Subcutaneous abdominal adipose tissue (tissue), 5 donors: ENCODE results near the gene CARS2.
"Not testable (repeated sequence)": the region's sequence is repeated elsewhere in the genome, so short reads cannot be mapped to it uniquely, and the experiment has no call there.

Experiments used
- H3K27ac ChIP-seq: one replicate; pipeline ENCODE4 v1.7.0; 2013; ENCODE audit warnings: low read depth, mild to moderate bottlenecking, inconsistent platforms, low read length, moderate library complexity
- H3K27me3 ChIP-seq, 5 donors: one replicate each; pipeline ENCODE4 v1.7.0; 2013; ENCODE audit warnings: low read length in 5 of 5, inconsistent platforms in 1 of 5; ENCODE audit not compliant: control insufficient read depth in 5 of 5, insufficient read depth in 4 of 5
- H3K36me3 ChIP-seq, 5 donors: one replicate each; pipeline ENCODE4 v1.7.0; 2013; ENCODE audit warnings: low read length in 5 of 5; ENCODE audit not compliant: control insufficient read depth in 5 of 5, insufficient read depth in 5 of 5
- H3K4me1 ChIP-seq, 5 donors: one replicate each; pipeline ENCODE4 v1.7.0; 2013; ENCODE audit warnings: low read length in 5 of 5, mild to moderate bottlenecking in 3 of 5, moderate library complexity in 1 of 5; ENCODE audit not compliant: control insufficient read depth in 5 of 5, insufficient read depth in 5 of 5
- H3K4me3 ChIP-seq, 5 donors: one replicate each; pipeline ENCODE4 v1.7.0; 2013; ENCODE audit warnings: low read length in 5 of 5, low read depth in 1 of 5
- H3K9ac ChIP-seq, 5 donors: one replicate each; pipeline ENCODE4 v1.7.0; 2013; ENCODE audit warnings: low read length in 5 of 5, mild to moderate bottlenecking in 4 of 5, moderate library complexity in 3 of 5
- H3K9me3 ChIP-seq, 5 donors: one replicate each; pipeline ENCODE4 v1.7.0; 2013; ENCODE audit warnings: low read length in 5 of 5; ENCODE audit not compliant: control insufficient read depth in 5 of 5
- donor health status: healthy.
- donor health status: healthy.
- donor health status: healthy.
- donor health status: healthy.
- donor health status: healthy.

CARS2 gene

GRCh38 chr13:110635405-110636002, 70.4 kb downstream of the CARS2 start:
- H3K27ac ChIP-seq, result no peak overlapping the region
- H3K27me3 ChIP-seq, result no peaks in the 10 kb centered on the region
- no peaks in the 10 kb centered on the region for H3K9me3 ChIP-seq
- H3K4me1 ChIP-seq, result peaks cover 0 to 19% (median 6%) of the 10 kb centered on the region in 5 donors
- H3K36me3 ChIP-seq, result peaks cover 0 to 74% (median 66%) of the 10 kb centered on the region in 5 donors
- no peak overlapping the region for H3K9ac ChIP-seq
- no peak overlapping the region for H3K4me3 ChIP-seq

- H3K36me3 ChIP-seq, result peaks cover 0 to 68% (median 62%) of the 10 kb centered on the region in 5 donors
- H3K4me1 ChIP-seq, result peaks cover 0 to 20% (median 6%) of the 10 kb centered on the region in 5 donors
- H3K27me3 ChIP-seq, result no peaks in the 10 kb centered on the region
- H3K9ac ChIP-seq, result no peak overlapping the region
- H3K9me3 ChIP-seq, result no peaks in the 10 kb centered on the region
- no peak overlapping the region for H3K4me3 ChIP-seq
- H3K27ac ChIP-seq, result no peak overlapping the region
These were observed 71.4 kb downstream of the CARS2 start for GRCh38 chr13:110634558-110634957.

GRCh38 chr13:110633776-110634175, 72.1 kb downstream of the CARS2 start:
- H3K4me3 ChIP-seq, result no peak overlapping the region
- H3K9me3 ChIP-seq, result no peaks in the 10 kb centered on the region
- peaks cover 0 to 62% (median 61%) of the 10 kb centered on the region in 5 donors for H3K36me3 ChIP-seq
- no peak overlapping the region for H3K27ac ChIP-seq
- H3K4me1 ChIP-seq, result peaks cover 0 to 20% (median 6%) of the 10 kb centered on the region in 5 donors
- no peak overlapping the region for H3K9ac ChIP-seq
- no peaks in the 10 kb centered on the region for H3K27me3 ChIP-seq

- H3K27ac ChIP-seq, H3K9me3 ChIP-seq, H3K27me3 ChIP-seq, H3K4me3 ChIP-seq, H3K9ac ChIP-seq: not testable (repeated sequence)
- H3K36me3 ChIP-seq, result peaks cover 0 to 62% (median 61%) of the 10 kb centered on the region in 5 donors
- peaks cover 0 to 20% (median 6%) of the 10 kb centered on the region in 5 donors for H3K4me1 ChIP-seq
These were observed 73.7 kb downstream of the CARS2 start for GRCh38 chr13:110632255-110632654.

- Histone ChIP-seq H3K9ac (no peak overlapping the region), H3K27me3 (no peaks in the 10 kb centered on the region), H3K27ac (no peak overlapping the region), H3K4me3 (no peak overlapping the region), H3K9me3 (no peaks in the 10 kb centered on the region), H3K4me1 (peaks cover 0 to 11% (median under 1%) of the 10 kb centered on the region in 5 donors), H3K36me3 (peaks cover 0 to 52% (median 45%) of the 10 kb centered on the region in 5 donors)
These were observed 75.3 kb downstream of the CARS2 start for GRCh38 chr13:110630566-110631119.

GRCh38 chr13:110629735-110630134, 76.2 kb downstream of the CARS2 start:
- Histone ChIP-seq H3K36me3 (peaks cover 0 to 52% (median 41%) of the 10 kb centered on the region in 5 donors), H3K4me1 (peaks cover 0 to 4% (median 0%) of the 10 kb centered on the region in 5 donors), H3K9ac (no peak overlapping the region), H3K27ac (no peak overlapping the region), H3K27me3 (no peaks in the 10 kb centered on the region), H3K4me3 (no peak overlapping the region), H3K9me3 (no peaks in the 10 kb centered on the region)

- peaks cover 0 to 48% (median 38%) of the 10 kb centered on the region in 5 donors for H3K36me3 ChIP-seq
These were observed 76.8 kb downstream of the CARS2 start for GRCh38 chr13:110628952-110629701.

GRCh38 chr13:110628477-110628793, 77.5 kb downstream of the CARS2 start:
- no peak overlapping the region for H3K4me3 ChIP-seq
- peaks cover 0 to 4% (median 0%) of the 10 kb centered on the region in 5 donors for H3K4me1 ChIP-seq
- H3K27ac ChIP-seq, result no peak overlapping the region
- no peak overlapping the region for H3K9ac ChIP-seq
- no peaks in the 10 kb centered on the region for H3K27me3 ChIP-seq
- no peaks in the 10 kb centered on the region for H3K9me3 ChIP-seq
- H3K36me3 ChIP-seq, result peaks cover 0 to 49% (median 38%) of the 10 kb centered on the region in 5 donors

More at GRCh38 chr13:110628952-110629701, 76.8 kb downstream of the CARS2 start:
- Histone ChIP-seq H3K4me3 (no peak overlapping the region), H3K9me3 (no peaks in the 10 kb centered on the region), H3K27ac (no peak overlapping the region), H3K27me3 (no peaks in the 10 kb centered on the region), H3K4me1 (peaks cover 0 to 4% (median 0%) of the 10 kb centered on the region in 5 donors), H3K9ac (no peak overlapping the region)

- Histone ChIP-seq H3K4me1 (peaks cover 0 to 4% (median 0%) of the 10 kb centered on the region in 5 donors), H3K27me3 (no peaks in the 10 kb centered on the region), H3K9me3 (no peaks in the 10 kb centered on the region), H3K36me3 (peaks cover 0 to 54% (median 44%) of the 10 kb centered on the region in 5 donors), H3K27ac (no peak overlapping the region), H3K9ac (no peak overlapping the region), H3K4me3 (no peak overlapping the region)
These were observed 78.0 kb downstream of the CARS2 start for GRCh38 chr13:110627761-110628476.
